ENCODE measurements around the gene EFTUD2. TPM values are rescaled to one million over a fixed set of nuclear protein-coding genes. Genes with fewer than 3 reads are reported as not detected.

Gene EFTUD2
- polyA plus RNA-seq, 3 donors, result 124 to 134 (median 133) TPM

DNA sequence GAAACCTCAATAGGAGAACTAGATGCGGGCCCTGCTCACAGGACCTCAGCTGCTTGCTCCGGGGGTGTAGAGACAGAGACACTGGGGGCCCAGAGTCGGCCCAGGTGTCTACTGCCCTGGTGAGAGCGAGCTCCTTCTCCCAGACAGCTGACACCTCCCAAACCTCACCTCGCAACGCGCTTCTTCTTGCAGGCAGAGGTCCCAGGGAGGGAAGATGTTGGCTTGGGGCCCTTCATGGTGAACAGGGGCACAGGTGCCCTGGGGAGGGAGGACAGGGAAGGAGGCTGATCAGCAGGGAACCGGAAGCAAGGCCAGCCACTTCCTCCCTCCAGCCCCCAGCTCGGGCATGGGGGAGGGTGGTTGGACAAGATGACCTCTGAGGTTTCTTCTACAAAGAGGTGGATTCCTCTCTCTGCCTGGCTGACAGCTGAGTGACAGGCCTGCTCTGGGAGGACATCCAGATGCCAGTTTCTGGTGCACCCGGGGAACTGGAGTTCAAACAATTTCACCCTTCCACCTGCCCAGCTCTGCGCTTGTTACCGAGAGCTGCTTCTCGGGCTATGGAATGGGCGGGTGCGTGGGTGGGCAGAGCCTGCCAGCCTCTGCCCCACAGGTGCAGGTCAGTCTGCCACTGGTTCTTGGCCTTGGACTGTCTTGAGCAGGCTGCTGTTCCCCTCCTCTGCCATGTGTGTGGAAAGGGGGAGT is 27.7 kb upstream of the EFTUD2 start:
- no peak for DNase-seq (ENCODE audit: low read depth in 3 of 3, low spot score in 2 of 3)

DNA sequence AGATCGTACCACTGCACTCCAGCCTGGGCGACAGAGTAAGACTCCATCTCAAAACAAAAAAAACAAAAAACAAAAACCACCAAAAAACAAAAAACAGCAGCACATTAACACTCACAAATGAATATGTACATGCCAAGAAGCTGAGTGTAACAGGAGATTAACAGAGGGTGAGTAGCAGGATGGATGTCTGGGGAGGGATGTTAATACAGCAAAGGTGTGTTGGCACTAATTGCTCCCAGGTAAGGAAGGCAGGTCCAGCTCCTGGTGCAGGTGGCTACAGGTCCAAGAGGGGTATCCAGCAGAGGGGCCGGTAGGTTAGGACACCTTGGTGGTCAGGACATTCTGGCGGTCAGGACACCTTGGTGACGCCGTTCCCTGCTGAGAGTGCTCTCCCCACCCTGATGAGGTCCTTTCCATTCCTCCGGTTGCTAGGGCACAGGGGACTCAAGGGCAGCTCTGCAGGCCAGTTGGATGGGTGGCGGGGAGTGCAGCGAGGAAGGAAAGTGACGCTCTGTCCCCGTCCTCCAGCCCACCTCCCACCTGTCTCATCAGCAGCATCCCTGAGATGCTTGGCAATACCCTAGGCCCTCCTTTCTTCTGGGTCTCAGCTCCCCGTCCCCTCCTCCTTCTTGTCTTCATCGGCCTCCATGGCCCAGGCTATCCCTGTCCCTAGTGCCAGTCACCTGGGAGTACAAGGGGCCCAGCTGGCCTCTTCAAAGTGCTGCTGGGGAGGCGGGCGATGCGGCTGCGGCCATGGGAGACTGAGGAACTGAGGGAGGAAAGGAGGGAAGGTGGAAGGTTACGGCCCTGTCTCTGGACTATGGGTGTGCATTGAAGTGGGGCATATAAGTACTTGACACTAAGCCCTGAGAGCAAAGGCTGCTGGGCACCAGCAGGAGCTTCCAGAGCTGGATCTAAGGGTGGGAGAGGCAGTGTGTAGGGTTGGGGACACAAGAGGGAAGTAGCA is 26.8 kb upstream of the EFTUD2 start:
- DNase-seq (ENCODE audit: low read depth in 3 of 3, low spot score in 2 of 3), result no peak

DNA sequence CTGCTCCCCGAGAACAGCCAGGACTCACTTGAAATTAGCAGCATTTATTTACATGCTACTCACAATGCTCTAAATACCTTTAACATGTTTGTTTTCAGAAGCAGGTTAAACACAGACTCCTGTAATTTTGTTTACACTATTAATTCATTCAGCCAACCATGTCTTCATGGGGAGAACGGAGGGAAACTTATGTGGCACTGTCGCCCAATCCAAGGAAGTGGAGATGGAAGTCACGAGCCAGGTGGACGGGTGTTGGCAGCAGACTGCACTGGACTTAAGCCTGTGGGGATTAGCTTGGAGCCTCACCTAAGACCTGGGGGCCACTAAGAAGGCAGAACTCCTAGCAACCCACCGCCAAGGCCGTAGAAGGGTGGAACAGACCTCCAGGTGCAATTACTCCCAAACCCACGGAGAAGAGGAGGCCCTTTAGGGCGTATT is 24.9 kb upstream of the EFTUD2 start:
- no peak for DNase-seq (ENCODE audit: low read depth in 3 of 3, low spot score in 2 of 3)

DNA sequence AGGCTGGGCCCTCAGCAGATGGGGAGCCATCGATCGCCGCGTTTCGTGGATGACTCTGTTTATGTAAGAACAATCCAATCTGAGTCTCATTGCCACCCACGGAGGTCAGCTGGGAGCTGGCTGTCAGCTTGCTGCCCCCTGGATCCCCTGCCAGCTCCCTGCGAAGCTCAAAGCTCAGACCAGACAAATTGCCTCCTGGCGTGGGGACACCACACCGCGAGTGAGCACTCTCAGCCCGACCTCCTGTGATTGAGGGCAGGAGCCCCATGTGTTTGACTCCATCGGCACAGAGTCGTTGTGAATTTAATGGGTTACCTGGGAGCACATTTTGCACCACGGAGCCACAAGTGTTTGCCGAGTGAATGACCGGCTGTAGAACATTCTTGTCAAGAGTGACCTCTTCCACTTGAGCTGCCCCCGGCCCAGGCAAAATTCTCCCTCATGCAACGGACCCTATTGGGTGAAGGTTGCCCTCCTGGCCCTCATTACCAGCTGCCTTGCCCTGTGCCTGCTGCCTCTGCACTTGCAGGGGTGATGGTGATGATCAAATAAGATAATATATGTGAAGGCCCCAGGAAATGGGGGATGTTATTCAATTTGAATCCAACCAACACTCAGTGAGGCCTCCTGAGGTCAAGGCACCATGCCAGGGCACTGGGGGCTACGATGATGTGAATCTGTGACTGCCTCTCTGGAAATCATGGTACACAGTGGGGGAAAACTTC is 23.7 kb upstream of the EFTUD2 start:
- no peak for DNase-seq (ENCODE audit: low read depth in 3 of 3, low spot score in 2 of 3)

DNA sequence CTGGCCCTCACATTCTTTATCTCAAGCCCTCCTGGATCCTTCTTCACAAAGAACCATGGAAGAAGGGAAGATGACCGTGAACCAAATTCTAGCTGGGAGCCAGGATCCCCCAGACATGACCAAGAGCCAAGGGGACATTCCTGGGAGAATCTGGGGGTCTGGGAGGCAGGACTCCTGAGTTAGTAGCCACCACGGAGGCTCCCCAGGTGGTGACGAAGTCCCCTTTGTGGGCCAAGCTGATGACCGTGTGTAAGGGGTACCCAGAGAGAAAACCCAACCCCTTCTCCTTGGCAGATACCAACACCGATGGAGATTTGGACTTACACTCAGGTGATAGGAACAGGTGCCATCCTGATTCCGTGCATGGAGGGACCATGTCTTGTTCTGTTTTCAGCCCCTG is 22.9 kb upstream of the EFTUD2 start:
- DNase-seq (ENCODE audit: low read depth in 3 of 3, low spot score in 2 of 3), result no peak

DNA sequence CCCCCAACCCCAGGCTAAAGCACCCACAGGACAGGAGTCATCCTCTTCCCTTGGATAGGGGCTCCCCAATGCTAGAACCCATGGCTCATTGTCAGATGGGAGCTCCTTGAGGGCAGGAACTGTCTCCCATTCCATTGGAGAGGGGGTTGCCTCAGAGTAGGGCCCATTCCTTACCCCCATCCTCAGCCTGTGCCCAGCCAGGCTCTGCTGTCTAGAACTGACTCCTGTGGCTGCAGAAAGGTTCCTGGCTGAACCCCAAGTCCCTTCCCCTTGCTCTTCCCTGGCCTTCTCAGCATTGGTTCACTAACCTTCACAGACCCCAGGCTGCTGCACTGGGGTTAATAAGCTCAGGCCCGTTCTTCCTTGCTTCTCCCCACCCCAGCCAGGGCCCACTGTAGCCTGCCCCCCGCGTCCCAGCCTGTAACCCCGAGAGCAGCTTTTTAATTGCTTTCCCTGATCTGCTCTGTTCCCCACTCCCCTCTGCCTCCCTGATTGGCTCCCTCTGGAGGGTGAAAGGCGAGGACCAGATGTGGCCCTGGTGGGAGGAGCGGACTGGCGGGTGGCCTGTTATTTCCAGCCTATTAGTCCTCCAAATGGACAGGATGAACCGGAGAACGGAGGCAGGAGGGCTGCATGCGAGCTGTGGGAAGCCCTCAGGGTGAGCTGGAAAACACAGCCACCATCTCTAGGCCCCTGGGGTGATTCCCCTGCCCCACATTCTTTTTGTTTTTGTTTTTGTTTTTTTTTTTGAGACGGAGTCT is 22.1 kb upstream of the EFTUD2 start:
- no peak for DNase-seq (ENCODE audit: low read depth in 3 of 3, low spot score in 2 of 3)

DNA sequence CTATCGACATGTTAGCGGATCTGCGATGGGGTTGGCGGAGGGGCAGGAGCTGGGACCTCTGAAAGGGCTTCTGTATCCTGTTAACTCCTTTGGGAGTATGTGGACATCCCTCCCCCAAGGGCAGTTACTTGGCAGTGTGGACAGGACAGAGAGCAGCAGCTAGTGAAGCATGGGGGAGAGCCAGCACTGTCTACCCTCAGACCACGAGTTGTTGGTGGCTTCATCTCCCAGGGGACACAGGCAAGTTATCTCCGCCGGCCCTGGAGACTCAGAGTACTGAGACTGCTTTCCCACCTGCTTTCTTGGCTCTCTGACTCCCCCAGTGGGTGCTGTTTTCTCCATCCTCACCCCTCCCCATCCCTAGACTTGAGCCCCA is 21.3 kb upstream of the EFTUD2 start:
- DNase-seq (ENCODE audit: low read depth in 3 of 3, low spot score in 2 of 3), result no peak

DNA sequence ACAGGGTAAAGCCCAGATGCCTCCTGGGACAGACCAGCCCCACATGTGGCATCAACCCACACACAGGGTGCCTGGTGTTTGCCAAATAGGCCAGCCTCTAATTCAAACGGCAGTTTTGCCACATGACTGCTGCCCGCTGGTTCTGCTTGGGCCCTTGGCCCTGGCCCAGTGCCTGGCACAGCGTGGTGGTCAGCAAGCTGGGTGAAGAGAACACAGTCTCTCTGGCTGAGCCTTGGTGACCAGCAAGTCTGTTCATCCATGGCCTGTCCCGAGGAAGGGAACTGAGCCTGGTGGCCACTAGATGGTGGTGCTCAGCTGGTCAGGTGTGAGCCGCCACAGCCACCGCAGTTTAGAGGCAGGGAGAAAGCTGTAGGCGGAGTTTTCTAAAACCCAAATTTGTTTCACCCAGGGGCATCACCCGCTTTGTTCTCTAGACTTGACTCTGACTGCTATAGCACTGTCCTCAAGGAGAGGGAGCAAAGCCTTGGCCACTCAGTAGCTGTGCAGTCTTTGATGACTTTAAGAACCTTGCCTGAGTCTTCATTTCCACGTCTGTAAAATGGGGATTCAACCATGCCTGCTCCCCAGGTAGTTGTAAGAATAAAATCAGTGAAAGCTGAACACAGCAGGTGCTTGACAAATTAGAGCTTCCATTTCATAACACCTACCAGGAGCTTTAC is 20.8 kb upstream of the EFTUD2 start:
- DNase-seq (ENCODE audit: low read depth in 3 of 3, low spot score in 2 of 3), result peak; percentile 25 to 50 (median 29)

DNA sequence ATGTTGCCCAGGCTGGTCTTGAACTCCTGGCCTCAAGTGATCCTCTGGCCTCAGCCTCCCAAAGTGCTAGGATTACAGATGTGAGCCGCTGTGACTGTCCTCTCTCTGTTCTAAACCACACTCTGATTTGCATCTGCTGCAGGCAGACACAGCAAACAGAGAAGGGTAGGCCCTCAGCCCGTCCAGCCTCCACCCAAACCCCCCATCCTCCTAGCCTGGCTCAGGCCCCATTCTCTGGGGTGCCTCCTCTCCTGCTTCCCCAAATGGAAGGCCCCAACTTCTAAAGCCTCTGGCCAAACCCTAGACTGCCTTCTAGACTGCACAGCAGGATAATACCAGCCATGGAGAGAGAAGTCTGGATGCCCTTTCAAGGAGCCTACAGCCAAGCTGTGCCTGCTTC is 20.2 kb upstream of the EFTUD2 start:
- DNase-seq (ENCODE audit: low read depth in 3 of 3, low spot score in 2 of 3), result no peak

DNA sequence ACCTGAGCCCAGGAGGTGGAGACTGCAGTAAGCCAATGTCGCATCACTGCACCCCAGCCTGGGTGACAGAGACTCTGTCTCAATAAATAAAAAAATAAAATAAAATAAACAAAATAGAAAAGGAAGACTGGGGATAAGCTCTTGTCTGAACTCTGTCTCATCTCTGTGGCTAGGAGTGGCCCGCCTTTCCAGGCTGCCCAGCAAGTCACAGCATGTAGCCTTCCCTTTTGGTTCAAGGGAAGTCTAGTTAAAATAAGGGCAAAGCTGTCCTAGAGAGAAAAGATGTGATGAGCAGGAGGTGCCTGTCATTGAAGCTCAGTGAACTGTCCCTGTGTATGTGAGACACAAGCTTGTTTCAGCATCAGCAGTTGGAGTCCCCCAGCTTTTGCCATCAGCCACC is 18.8 kb upstream of the EFTUD2 start:
- DNase-seq (ENCODE audit: low read depth in 3 of 3, low spot score in 2 of 3), result no peak

DNA sequence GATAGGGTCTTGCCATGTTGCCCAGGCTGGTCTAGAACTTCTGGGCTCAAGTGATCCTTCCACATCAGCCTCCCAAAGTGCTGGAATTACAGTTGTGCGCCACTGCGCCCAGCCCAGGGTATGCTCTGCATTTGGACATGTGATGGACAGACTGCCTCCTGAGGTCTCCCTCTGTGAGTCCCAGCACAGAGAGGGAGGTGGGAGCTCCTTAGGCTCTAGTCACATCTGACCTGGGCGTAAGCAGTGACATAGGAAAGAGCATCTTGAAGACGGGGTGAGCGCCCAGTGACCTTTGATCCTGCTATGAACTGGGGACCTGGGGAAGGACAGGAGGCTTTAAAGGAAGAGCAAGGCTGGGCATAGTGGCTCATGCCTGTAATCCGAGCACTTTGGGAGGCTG is 18.2 kb upstream of the EFTUD2 start:
- no peak for DNase-seq (ENCODE audit: low read depth in 3 of 3, low spot score in 2 of 3)

DNA sequence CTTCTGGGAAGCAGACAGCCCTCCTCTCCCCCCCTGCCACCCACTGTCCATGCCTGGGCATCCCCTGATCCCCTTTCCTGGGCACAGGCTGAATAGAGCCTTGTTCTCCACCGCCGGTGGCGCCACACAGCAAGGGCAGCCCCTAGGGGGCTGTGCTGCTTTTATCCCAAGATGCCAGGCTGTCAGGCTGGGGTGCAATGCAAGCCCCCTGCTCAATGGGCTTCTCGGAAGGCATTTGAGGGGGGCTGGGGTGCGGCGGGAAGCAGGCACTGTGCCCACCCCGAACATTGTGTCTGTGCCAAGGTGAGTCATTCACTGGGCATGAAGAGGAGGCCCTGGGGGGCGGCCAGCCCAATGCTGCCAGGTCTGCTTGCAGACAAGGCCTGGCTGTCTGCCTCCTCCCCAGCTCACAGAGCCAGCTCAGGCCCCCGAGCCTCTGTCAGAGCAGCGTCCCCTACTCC is 17.6 kb upstream of the EFTUD2 start:
- DNase-seq (ENCODE audit: low read depth in 3 of 3, low spot score in 2 of 3), result no peak

DNA sequence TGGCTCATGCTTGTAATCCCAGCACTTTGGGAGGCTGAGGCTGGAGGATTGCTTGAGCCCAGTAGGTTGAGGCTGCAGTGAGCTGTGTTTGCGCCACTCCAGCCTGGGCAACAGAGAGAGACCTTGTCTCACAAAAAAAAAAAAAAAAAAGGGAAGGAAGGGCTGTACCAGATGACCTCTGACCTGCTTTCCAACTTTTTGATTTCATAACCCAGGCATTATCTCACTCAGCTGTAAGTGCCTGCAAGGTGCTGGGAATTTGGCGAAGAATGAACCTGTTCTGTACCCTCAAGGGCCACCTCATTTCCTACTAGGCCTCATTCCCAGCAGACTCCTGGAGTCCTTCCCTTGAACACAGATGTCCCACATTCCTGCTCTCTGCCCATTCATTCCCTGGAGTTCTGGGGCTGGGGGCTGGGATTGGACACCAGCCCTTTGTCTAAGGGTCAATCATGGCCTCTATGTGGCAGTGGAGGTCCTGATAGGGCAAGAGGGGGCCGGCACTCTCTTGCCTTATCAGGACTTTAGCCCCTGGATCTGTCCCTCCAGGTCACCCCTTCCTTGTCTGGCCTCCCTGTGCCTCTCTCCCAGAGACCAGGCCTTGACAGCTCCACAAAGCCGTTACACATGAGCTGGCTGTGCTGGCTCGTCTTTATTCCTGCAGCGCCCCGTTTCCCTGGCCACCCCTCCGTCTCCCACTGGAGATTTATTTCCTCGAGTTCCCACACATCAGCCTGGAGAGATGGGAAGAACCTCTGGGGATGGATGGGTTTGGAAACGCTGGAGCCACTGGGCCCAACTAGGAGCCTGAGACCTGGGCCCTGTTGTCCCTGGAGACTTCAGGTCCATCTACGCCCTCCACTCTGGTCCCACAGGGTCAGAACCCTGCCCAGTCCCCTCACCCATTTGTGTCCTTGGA is 16.9 kb upstream of the EFTUD2 start:
- DNase-seq (ENCODE audit: low read depth in 3 of 3, low spot score in 2 of 3), result no peak

DNA sequence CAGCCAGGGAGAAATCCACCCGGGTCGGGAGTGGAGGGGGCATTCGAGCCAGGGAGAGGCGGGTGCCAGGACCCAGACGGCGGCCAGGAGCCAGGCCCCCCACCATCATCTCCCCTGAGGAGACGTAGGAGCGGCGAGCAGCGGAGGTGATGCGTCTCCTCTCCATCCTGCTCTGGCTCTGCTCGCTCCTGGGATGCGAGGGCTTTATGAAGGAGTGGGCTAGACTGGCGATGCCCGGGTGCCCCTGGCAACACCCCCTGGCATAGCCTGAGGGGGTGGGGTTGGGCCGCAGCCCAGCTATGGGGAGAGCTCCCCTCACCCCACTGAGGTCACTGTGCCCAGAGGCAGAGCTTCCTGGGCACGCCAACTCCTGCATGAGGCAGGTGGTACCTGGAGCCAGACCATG is 16.1 kb upstream of the EFTUD2 start, which contains the start of gene GFAP:
Gene GFAP, minus strand, starts transcription at position 180 of the 406 bp plus-strand sequence. Its CDS starts 14 bp downstream, at position 166.
- no peak for DNase-seq (ENCODE audit: low read depth in 3 of 3, low spot score in 2 of 3)

DNA sequence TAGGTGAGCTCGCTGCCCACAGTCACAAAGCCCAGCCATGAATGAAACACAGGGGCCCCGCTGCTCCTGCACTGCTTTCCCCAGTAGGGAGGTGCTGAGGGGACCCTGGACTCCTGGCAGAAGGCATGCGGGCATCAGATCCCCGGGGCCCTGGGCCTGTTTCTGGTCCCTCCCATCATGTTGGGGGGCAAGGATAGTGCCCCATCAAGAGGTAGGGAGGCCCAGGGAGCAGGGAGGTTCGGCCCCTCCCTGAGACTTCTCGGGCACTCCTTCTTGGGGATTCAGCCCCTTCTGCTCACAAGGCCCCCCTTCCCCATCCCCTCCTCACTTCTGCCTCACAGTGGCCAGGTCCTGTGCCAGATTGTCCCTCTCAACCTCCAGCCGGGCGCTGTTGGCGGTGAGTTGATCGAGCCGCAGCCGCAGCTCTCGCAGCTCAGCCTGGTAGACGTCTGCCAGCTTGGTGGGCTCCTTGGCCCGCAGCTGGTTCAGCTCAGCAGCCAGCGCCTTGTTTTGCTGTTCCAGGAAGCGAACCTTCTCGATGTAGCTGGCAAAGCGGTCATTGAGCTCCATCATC is 15.5 kb upstream of the EFTUD2 start:
- no peak for DNase-seq (ENCODE audit: low read depth in 3 of 3, low spot score in 2 of 3)

DNA sequence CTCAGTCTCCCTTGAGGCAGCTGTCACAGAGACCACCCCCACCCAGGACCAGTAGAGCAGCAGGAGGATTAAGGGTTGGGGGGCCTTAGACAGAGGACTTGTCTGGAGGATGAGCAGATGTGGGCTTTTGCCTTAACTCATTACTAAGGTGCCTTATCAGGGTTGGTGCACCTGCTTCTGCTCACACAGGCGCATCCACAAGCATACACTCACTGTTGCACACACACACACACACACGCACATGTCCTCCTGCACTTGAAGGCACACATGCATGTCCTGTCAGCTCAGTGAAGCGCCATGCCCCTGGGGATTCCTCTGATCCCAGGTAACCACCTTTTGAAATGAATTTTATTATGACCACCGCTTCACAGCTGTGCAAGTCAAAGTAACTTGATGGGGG is 14.9 kb upstream of the EFTUD2 start:
- DNase-seq (ENCODE audit: low read depth in 3 of 3, low spot score in 2 of 3), result no peak

DNA sequence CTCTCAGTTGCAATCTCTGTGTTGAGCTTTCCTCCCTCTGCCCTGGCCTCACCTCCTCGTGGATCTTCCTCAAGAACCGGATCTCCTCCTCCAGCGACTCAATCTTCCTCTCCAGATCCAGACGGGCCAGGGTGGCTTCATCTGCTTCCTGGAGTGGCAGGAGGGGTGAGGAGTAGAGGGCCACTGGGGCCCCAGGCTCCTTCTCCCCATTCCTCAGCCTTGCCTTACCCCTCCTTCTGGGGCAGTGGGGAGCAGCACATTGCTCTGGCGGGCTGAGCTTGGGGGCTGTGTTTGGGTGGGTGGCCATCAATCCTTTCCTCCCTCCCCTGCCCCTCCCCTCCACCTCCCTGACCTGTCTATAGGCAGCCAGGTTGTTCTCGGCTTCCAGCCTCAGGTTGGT is 14.4 kb upstream of the EFTUD2 start:
- DNase-seq (ENCODE audit: low read depth in 3 of 3, low spot score in 2 of 3), result no peak

DNA sequence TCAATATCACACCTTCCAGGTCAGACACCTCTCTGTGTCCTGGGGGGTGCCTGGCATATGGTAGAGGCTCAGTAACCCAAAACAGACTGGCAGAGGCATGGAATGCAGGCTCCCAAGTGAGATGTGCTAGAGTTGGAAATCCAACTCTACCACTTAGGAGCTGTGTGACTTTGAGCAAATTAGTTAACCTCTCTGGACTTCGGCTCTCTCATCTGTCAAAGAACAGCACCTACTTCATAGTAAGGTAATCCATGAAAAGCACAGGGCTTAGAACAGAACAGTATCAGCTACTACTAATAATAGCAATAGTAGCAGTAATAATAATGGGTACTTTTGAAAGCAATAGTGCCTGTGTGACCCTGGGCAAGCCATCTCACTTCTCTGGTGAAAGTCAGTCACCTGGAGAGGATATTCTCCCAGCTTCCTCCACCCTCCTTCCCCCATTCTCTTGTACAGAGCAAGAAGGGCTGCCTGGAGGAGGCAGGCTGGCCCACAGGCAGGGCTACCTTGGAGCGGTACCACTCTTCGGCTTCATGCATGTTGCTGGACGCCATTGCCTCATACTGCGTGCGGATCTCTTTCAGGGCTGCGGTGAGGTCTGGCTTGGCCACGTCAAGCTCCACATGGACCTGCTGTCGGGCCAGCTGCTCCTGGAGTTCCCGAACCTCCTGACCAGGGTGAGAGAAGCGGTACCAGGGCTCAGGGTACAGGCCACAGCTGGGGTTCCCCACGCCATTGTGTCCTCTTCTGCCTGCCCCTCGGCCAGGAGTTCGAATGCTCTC is 13.7 kb upstream of the EFTUD2 start:
- no peak for DNase-seq (ENCODE audit: low read depth in 3 of 3, low spot score in 2 of 3)
